ENCODE data around the gene RCSD1.
"Not testable (repeated sequence)": the region's sequence is repeated elsewhere in the genome, so short reads cannot be mapped to it uniquely, and the experiment has no call there.

Gene RCSD1

DNA sequence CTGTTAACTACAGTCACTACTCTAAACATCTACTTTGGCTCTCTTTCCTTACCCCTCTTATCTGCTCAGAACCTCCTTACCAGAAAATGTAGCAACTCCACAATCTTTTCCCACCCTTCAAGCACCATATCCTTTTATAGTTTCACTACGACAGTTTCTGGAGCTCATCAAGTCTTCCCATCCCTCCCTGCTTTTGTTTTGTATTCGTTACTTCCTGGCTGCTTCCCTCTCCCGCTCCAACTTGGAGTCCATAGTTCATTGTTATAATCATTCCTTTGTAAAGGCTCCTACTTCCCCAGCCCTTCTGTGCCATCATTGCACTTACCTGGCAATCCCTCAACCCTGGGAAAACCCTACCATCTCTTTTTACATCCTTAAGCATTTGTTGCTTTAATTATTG, 109.7 kb downstream of the RCSD1 start:
- no peak for DNase-seq (ENCODE audit: low read depth)
- H3K4me3 ChIP-seq (ENCODE audit: low read depth, low read length) = no peak overlapping the region
- TF ChIP-seq, protein P1, sequence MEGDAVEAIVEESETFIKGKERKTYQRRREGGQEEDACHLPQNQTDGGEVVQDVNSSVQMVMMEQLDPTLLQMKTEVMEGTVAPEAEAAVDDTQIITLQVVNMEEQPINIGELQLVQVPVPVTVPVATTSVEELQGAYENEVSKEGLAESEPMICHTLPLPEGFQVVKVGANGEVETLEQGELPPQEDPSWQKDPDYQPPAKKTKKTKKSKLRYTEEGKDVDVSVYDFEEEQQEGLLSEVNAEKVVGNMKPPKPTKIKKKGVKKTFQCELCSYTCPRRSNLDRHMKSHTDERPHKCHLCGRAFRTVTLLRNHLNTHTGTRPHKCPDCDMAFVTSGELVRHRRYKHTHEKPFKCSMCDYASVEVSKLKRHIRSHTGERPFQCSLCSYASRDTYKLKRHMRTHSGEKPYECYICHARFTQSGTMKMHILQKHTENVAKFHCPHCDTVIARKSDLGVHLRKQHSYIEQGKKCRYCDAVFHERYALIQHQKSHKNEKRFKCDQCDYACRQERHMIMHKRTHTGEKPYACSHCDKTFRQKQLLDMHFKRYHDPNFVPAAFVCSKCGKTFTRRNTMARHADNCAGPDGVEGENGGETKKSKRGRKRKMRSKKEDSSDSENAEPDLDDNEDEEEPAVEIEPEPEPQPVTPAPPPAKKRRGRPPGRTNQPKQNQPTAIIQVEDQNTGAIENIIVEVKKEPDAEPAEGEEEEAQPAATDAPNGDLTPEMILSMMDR (conservative IDR thresholded peaks at IDR 0.05; ENCODE audit: low read depth, low read length) = no peak

DNA sequence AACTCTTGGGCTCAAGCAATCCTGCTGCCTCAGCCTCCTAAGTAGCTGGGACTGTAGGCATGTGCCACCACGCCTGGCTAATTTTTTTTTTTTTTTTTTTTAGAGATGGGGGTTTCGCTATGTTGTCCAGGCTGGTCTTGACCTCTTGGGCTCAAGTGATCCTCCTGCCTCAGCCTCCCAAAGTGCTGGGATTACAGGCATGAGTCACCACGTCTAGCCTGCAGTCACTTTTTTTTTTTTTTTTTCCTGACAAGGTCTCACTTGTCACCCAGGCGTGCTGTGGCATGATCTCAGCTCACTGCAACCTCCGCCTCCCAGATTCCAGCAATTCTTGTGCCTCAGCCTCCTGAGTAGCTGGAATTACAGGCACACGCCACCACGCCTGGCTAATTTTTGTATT, 111.1 kb downstream of the RCSD1 start:
- H3K4me3 ChIP-seq (ENCODE audit: low read depth, low read length); DNase-seq (ENCODE audit: low read depth): not testable (repeated sequence)

DNA sequence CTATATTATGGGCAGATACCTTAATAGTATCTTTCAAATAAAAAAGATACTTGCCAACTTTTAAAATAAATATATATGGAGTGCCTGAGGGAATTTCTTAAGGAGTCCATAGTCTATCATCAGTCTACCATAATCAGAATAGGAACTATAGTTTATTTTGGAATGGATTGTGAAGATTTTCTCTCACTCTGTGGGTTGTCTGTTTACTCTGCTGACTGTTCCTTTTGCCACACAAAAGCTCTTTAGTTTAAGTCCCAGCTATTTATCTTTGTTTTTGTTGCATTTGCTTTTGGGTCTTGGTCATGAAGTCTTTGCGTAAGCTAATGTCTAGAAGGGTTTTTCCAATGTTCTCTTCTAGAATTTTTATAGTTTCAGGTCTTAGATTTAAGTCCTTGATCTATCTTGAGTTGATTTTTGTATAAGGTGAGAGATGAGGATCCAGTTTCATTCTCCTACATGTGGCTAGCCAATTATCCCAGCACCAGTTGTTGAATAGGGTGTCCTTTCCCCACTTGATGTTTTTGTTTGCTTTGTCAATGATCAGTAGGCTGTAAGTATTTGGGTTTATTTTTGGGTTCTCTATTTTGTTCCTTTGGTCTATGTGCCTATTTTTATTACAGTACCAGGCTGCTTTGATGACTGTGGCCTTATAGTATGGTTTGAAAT, 112.5 kb downstream of the RCSD1 start:
- H3K4me3 ChIP-seq (ENCODE audit: low read depth, low read length); DNase-seq (ENCODE audit: low read depth): not testable (repeated sequence)

DNA sequence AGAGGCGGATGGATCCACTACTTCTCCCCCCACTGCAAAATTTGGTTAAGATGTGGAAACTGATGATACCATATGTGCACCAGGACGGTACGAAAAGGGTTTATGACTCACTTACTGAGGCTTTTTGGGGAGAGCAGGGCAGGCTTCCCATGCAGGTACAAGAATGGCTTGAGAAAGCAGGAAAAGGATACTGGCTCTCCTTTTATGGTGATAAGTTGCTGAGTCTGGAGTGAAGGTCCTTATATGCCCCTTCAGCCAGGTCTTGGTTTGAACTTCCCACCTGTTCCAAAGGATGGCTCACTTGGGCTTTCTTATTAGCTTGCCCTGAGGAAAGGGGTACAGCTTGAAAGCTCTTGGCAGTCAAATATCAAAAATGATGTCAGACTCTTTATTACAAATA, 114.9 kb downstream of the RCSD1 start:
- TF ChIP-seq, protein P1 (conservative IDR thresholded peaks at IDR 0.05; ENCODE audit: low read depth, low read length) = no peak
- no peak overlapping the region for H3K4me3 ChIP-seq (ENCODE audit: low read depth, low read length)

DNA sequence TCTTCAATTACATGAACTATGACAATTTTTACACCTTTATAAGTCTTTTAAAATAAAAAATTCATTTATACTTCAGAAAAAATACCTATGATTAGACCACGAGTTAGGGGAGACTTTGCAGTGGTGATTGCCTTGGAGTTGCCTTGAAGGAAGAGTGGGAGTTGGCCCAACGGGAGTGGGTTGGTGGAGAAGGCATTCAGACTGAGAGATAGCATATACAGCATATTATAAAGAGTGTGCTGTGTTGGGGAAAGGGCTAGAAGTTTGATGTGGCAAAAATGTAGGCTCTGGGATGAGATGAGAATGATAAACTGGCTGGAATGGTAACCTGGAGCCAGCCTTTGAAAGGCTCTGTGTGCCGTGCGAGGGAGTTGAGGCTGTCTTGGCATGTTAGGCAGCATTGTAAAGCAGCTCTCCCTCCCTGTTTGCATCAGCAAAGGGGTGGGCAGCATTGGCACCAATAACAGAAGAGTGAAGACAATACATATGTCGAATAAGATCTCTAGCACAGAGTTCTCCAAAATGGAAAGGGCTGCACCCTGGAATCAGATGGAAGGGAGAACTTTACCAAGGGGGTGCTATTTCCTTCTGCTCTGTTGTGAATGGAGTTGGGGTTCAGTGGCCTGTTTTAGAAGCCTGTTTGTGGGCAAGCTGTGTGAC, 116.1 kb downstream of the RCSD1 start:
- no peak overlapping the region for H3K4me3 ChIP-seq (ENCODE audit: low read depth, low read length)
- DNase-seq (ENCODE audit: low read depth) = no peak
- TF ChIP-seq, protein P1 (conservative IDR thresholded peaks at IDR 0.05; ENCODE audit: low read depth, low read length) = no peak

More for the DNA sequence above, 114.9 kb downstream of the RCSD1 start:
- DNase-seq (ENCODE audit: low read depth) = no peak

DNA sequence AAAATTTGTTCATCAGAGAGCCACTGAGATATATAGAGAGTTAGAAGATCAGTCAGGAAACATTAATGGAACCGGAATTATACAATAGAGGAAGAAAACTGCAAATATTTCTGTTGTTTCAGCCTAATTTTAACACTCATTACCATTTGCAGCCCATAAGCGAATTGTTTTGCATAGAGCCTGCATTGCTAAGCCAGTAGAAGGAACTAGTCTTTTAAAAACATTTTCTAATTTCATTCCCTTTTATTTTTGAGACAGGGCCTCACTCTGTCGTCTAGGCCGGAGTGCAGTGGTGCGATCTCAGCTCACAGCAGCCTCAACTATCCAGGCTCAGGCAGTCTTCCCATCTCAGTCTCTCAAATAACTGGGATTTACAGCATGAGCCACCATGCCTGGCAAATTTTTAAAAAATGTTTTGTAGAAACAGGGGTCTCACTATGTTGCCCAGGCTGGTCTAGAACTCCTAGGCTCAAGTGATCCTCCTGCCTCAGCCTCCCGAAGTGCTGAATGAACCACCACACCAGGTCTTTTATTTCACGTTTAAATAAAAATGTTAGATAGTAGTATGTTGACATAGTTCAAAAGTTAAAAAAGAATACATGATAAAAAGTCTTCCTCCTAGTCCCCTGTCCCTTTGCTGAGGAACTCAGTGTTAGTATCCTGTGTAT, 117.1 kb downstream of the RCSD1 start:
- TF ChIP-seq, protein P1 (conservative IDR thresholded peaks at IDR 0.05; ENCODE audit: low read depth, low read length) = no peak
- no peak overlapping the region for H3K4me3 ChIP-seq (ENCODE audit: low read depth, low read length)

DNA sequence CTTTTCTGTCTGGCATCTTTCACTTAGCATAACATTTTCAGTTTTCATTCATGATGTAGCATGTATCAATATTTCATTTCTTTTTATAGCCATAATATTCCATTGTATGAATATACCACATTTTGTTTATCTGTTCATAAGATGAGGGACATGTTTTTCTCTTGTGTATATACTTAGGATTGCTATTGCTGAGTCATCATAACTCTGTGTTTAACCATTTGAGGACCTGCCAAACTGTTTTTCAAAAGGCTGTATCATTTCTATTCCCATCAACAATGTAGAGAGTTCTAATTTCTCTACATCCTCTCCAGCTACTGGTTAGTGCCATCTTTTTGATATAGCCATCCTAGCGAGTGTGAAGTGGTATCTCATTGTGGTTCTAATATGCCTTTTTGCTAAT, 118.0 kb downstream of the RCSD1 start:
- H3K4me3 ChIP-seq (ENCODE audit: low read depth, low read length) = no peak overlapping the region
- peak; percentile 54 for DNase-seq (ENCODE audit: low read depth)
- TF ChIP-seq, protein P1 (conservative IDR thresholded peaks at IDR 0.05; ENCODE audit: low read depth, low read length) = no peak

More for the DNA sequence above, 117.1 kb downstream of the RCSD1 start:
- no peak for DNase-seq (ENCODE audit: low read depth)

DNA sequence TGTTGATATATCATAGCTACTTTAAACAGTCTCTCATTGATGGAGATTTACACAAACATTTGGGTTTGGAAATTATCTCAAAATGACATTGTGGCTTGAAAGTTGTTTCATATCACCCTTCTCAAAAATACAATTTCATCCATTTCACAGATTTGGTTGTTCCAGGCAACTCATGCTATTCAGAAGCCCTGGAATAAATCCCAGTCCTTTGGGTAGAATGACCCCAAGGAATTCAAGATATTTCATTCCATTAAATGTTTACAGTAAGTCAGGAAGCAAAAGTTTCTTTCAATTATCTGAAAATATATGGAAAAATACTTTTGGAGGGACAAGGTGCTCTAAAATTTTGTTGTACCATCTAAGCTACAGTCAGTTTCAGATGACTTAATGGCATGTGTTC, 118.9 kb downstream of the RCSD1 start:
- H3K4me3 ChIP-seq (ENCODE audit: low read depth, low read length) = no peak overlapping the region
- TF ChIP-seq, protein P1 (conservative IDR thresholded peaks at IDR 0.05; ENCODE audit: low read depth, low read length) = no peak
- no peak for DNase-seq (ENCODE audit: low read depth)
